Type B pancreatic cell (in vitro differentiated cells): ENCODE measurements around the gene NOXA1. TPM values are rescaled to one million over a fixed set of nuclear protein-coding genes. Genes with fewer than 3 reads are reported as not detected.
A peak's percentile ranks its signal among the peaks of the same experiment; 100 is the strongest.

Experiments used
- DNase-seq: peaks from one replicate; pipeline ENCODE4 v3.0.0; 2021; ENCODE audit warnings: mixed read lengths; ENCODE audit not compliant: unreplicated experiment; ENCODE audit errors: extremely low spot score
- H3K27ac Mint-ChIP-seq: 2 replicates; pipeline ENCODE4 v1.8.0; 2021; ENCODE audit warnings: mild to moderate bottlenecking, mixed read lengths
- H3K27me3 Mint-ChIP-seq: 2 replicates; pipeline ENCODE4 v1.8.0; 2021; ENCODE audit warnings: mixed read lengths
- H3K36me3 Mint-ChIP-seq: 2 replicates; pipeline ENCODE4 v1.8.0; 2021; ENCODE audit warnings: mixed read lengths
- H3K4me1 Mint-ChIP-seq: one replicate; pipeline ENCODE4 v1.8.0; 2021; ENCODE audit warnings: mixed read lengths; ENCODE audit not compliant: unreplicated experiment
- H3K4me3 Mint-ChIP-seq: 2 replicates; pipeline ENCODE4 v1.8.0; 2021; ENCODE audit warnings: mild to moderate bottlenecking, mixed read lengths
- H3K9me3 Mint-ChIP-seq: 2 replicates; pipeline ENCODE4 v1.8.0; 2021; ENCODE audit warnings: mixed read lengths
- CTCF ChIP-seq: fragments of 200-600 bp; sonication (generic); conservative IDR thresholded peaks from 2 replicates; pipeline ENCODE4 v1.5.0; 2021; ENCODE audit warnings: antibody characterized with exemption, mild to moderate bottlenecking
- total RNA-seq: library from RNA; stranded (reverse); gene quantifications from 2 replicates; pipeline ENCODE4 v1.2.1, GENCODE V29; 2021; ENCODE audit warnings: low replicate concordance

NOXA1 gene
- total RNA-seq, 1 donor from 2014 or later = 6.4 TPM

GRCh38 chr9:137455359-137455991 lies 32.3 kb downstream of the NOXA1 start:
- peak overlapping the region; percentile 58 for H3K4me3 Mint-ChIP-seq
- no peaks in the 10 kb centered on the region for H3K27me3 Mint-ChIP-seq
- H3K27ac Mint-ChIP-seq = peak overlapping the region; percentile 26
- no peaks in the 10 kb centered on the region for H3K9me3 Mint-ChIP-seq
- no peak for DNase-seq
- no peaks in the 10 kb centered on the region for H3K36me3 Mint-ChIP-seq
- no peaks in the 10 kb centered on the region for H3K4me1 Mint-ChIP-seq
- no peak for TF ChIP-seq CTCF

GRCh38 chr9:137456061-137456863 lies 33.1 kb downstream of the NOXA1 start:
- no peaks in the 10 kb centered on the region for H3K9me3 Mint-ChIP-seq
- no peaks in the 10 kb centered on the region for H3K4me1 Mint-ChIP-seq
- no peaks in the 10 kb centered on the region for H3K27me3 Mint-ChIP-seq
- TF ChIP-seq CTCF = no peak
- H3K36me3 Mint-ChIP-seq = no peaks in the 10 kb centered on the region
- peak overlapping the region; percentile 74 for H3K4me3 Mint-ChIP-seq
- peak overlapping the region; percentile 46 for H3K27ac Mint-ChIP-seq
- no peak for DNase-seq

GRCh38 chr9:137456864-137457405 lies 33.7 kb downstream of the NOXA1 start:
- H3K27ac Mint-ChIP-seq = peak overlapping the region; percentile 46
- peak overlapping the region; percentile 49 for H3K4me3 Mint-ChIP-seq
- H3K36me3 Mint-ChIP-seq = no peaks in the 10 kb centered on the region
- no peaks in the 10 kb centered on the region for H3K4me1 Mint-ChIP-seq
- no peak for TF ChIP-seq CTCF
- H3K9me3 Mint-ChIP-seq = no peaks in the 10 kb centered on the region
- no peak for DNase-seq
- H3K27me3 Mint-ChIP-seq = no peaks in the 10 kb centered on the region

- Mint-ChIP-seq H3K27ac (no peak overlapping the region), H3K9me3 (no peaks in the 10 kb centered on the region), H3K4me1 (no peaks in the 10 kb centered on the region), H3K36me3 (no peaks in the 10 kb centered on the region), H3K4me3 (peak overlapping the region; percentile 63), H3K27me3 (no peaks in the 10 kb centered on the region)
- TF ChIP-seq CTCF = no peak
- no peak for DNase-seq
Measured at GRCh38 chr9:137457406-137458193, 34.4 kb downstream of the NOXA1 start.

- H3K27me3 Mint-ChIP-seq = peaks cover 4% of the 10 kb centered on the region
- no peaks in the 10 kb centered on the region for H3K4me1 Mint-ChIP-seq
- no peaks in the 10 kb centered on the region for H3K9me3 Mint-ChIP-seq
- H3K4me3 Mint-ChIP-seq = peak overlapping the region; percentile 34
- no peak for DNase-seq
- no peak overlapping the region for H3K27ac Mint-ChIP-seq
- TF ChIP-seq CTCF = no peak
- H3K36me3 Mint-ChIP-seq = no peaks in the 10 kb centered on the region
Measured at GRCh38 chr9:137458194-137459151, 35.3 kb downstream of the NOXA1 start.
